Measurements from ENCODE around the gene RPP40.

The RPP40 gene
- long read RNA-seq, transcript RPP40-202 (8 exons, 1,483 nt) = minor isoform, 8 of 41 reads
- long read RNA-seq, transcript RPP40-203 (8 exons, 1,042 nt) = major isoform, 9 of 41 reads
- long read RNA-seq, partial matches to known transcripts = 5 of 41 reads
- long read RNA-seq, other reads (novel, unspliced or antisense) = 17 of 41 reads

GRCh38 chr6:5003604-5004372, at the start of gene RPP40:
TSS of gene RPP40 (minus strand) at chr6:5004037. CDS start at chr6:5004002, 35 bp downstream.
- peak within 1 kb of the TSS; percentile 74 for H3K27ac ChIP-seq (replicated peaks)
- TF ChIP-seq, protein P1, sequence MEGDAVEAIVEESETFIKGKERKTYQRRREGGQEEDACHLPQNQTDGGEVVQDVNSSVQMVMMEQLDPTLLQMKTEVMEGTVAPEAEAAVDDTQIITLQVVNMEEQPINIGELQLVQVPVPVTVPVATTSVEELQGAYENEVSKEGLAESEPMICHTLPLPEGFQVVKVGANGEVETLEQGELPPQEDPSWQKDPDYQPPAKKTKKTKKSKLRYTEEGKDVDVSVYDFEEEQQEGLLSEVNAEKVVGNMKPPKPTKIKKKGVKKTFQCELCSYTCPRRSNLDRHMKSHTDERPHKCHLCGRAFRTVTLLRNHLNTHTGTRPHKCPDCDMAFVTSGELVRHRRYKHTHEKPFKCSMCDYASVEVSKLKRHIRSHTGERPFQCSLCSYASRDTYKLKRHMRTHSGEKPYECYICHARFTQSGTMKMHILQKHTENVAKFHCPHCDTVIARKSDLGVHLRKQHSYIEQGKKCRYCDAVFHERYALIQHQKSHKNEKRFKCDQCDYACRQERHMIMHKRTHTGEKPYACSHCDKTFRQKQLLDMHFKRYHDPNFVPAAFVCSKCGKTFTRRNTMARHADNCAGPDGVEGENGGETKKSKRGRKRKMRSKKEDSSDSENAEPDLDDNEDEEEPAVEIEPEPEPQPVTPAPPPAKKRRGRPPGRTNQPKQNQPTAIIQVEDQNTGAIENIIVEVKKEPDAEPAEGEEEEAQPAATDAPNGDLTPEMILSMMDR (IDR thresholded peaks at IDR 0.05; ENCODE audit: insufficient read depth, low read length) = peak; percentile 70
- TF ChIP-seq GABPA (IDR thresholded peaks at IDR 0.05; ENCODE audit: low read depth) (no peak), SPI1 (IDR thresholded peaks at IDR 0.05; ENCODE audit: borderline replicate concordance, low read depth) (no peak), POLR2AphosphoS5 (IDR thresholded peaks at IDR 0.05; ENCODE audit: low read depth) (peak; percentile 43; the same call in 1 of the 2 replicates), REST (IDR thresholded peaks at IDR 0.05; ENCODE audit: insufficient replicate concordance, low read depth) (peak; percentile 10)
- H3K4me3 ChIP-seq (replicated peaks; ENCODE audit: insufficient read depth, low read length) = peak within 1 kb of the TSS; percentile 95
- no peaks in the 10 kb centered on the region for H3K27me3 ChIP-seq (ENCODE audit: insufficient read depth, poor library complexity, severe bottlenecking)
- DNase-seq (ENCODE audit: low read depth in 1 of 2, low spot score in 1 of 2) = peak; percentile 93 to 98

DNA sequence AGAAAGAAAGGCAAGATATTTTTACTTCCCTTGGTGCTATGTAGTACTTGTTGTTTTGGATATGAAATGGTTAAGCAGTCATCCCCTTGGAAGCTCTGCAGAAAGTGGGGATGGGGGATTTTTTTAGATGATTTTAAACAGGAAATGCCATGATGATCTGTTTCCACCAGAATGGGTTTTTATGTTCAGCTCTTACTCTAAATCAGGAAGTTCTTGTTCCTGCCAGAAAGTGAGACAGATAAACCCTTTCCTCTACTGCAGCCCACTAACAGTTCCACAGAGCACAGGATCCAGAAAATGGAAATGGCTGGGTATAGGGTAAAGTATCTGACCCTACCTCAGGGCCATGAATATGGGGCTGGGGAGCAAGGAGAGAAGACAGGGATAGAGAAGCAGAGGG, 49.2 kb upstream of the RPP40 start:
- no peak for DNase-seq (ENCODE audit: low read depth in 1 of 2, low spot score in 1 of 2)
- Histone ChIP-seq H3K27me3 (ENCODE audit: insufficient read depth, poor library complexity, severe bottlenecking) (no peaks in the 10 kb centered on the region), H3K4me3 (replicated peaks; ENCODE audit: insufficient read depth, low read length) (no peak overlapping the region), H3K27ac (replicated peaks) (no peak overlapping the region)
- no peak for TF ChIP-seq SPI1 (IDR thresholded peaks at IDR 0.05; ENCODE audit: borderline replicate concordance, low read depth)
- no peak for TF ChIP-seq GABPA (IDR thresholded peaks at IDR 0.05; ENCODE audit: low read depth)
- TF ChIP-seq, protein P1 (IDR thresholded peaks at IDR 0.05; ENCODE audit: insufficient read depth, low read length) = no peak
- no peak for TF ChIP-seq REST (IDR thresholded peaks at IDR 0.05; ENCODE audit: insufficient replicate concordance, low read depth)
- no peak for TF ChIP-seq POLR2AphosphoS5 (IDR thresholded peaks at IDR 0.05; ENCODE audit: low read depth)

GRCh38 chr6:5051394-5051793, 47.6 kb upstream of the RPP40 start:
- TF ChIP-seq REST (IDR thresholded peaks at IDR 0.05; ENCODE audit: insufficient replicate concordance, low read depth) (no peak), GABPA (IDR thresholded peaks at IDR 0.05; ENCODE audit: low read depth) (no peak), POLR2AphosphoS5 (IDR thresholded peaks at IDR 0.05; ENCODE audit: low read depth) (no peak), SPI1 (IDR thresholded peaks at IDR 0.05; ENCODE audit: borderline replicate concordance, low read depth) (no peak)
- TF ChIP-seq, protein P1 (IDR thresholded peaks at IDR 0.05; ENCODE audit: insufficient read depth, low read length) = no peak
- H3K4me3 ChIP-seq (replicated peaks; ENCODE audit: insufficient read depth, low read length) = no peak overlapping the region
- no peak overlapping the region for H3K27ac ChIP-seq (replicated peaks)

More at GRCh38 chr6:5051394-5051793, 47.6 kb upstream of the RPP40 start:
- no peak for DNase-seq (ENCODE audit: low read depth in 1 of 2, low spot score in 1 of 2)
- no peaks in the 10 kb centered on the region for H3K27me3 ChIP-seq (ENCODE audit: insufficient read depth, poor library complexity, severe bottlenecking)

All from HL-60 (cell line).